Measurements from ENCODE around the gene UGP2.
"Not testable (repeated sequence)": the region's sequence is repeated elsewhere in the genome, so short reads cannot be mapped to it uniquely, and the experiment has no call there.

DNA sequence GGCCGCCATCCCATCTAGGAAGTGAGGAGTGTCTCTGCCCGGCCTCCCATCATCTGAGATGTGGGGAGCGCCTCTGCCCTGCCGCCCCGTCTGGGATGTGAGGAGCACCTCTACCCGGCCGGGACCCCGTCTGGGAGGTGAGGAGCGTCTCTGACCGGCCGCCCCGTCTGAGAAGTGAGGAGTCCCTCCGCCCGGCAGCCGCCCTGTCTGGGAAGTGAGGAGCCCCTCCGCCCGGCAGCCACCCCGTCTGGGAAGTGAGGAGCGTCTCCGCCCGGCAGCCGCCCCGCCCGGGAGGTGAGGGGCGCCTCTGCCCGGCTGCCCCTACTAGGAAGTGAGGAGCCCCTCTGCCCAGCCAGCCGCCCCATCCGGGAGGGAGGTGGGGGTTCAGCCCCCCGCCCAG, 32.8 kb upstream of the UGP2 start:
- TF ChIP-seq CTCF (conservative IDR thresholded peaks at IDR 0.05); EZH2 (IDR thresholded peaks at IDR 0.05; ENCODE audit: low read depth): not testable (repeated sequence)
